ENCODE measurements around the gene TEAD3.
"Not testable (repeated sequence)": the region's sequence is repeated elsewhere in the genome, so short reads cannot be mapped to it uniquely, and the experiment has no call there.

The TEAD3 gene

DNA sequence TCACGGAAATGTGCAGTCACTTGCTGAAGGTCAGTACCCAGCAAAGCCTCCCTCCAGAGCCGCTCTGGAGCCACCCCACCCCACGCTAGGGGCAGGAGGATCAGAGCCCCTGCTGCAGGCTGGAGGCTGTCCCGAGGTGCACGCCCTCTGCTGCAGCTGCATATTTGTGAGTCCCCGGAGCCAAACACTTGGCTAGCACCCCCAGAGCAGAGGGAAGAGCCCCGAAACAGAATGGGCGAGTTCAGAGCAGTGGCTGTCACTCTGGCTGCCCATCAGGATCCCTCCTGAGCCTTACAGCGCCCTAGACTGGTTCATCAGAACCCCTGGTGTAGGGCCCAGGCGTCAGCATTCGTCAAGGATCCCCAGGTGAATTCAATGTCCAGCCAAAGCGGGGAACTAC, 25.3 kb upstream of the TEAD3 start:
- Histone ChIP-seq H3K36me3 (ENCODE audit: control insufficient read depth, insufficient read depth, low read length) (no peaks in the 10 kb centered on the region), H3K27me3 (ENCODE audit: control insufficient read depth, insufficient read depth, low read length) (no peaks in the 10 kb centered on the region), H3K4me1 (ENCODE audit: control insufficient read depth, insufficient read depth, low read length) (no peaks in the 10 kb centered on the region), H3K4me3 (ENCODE audit: low read length) (no peak overlapping the region), H3K27ac (ENCODE audit: low read depth, low read length) (no peak overlapping the region), H3K9ac (ENCODE audit: low read length) (no peak overlapping the region)

DNA sequence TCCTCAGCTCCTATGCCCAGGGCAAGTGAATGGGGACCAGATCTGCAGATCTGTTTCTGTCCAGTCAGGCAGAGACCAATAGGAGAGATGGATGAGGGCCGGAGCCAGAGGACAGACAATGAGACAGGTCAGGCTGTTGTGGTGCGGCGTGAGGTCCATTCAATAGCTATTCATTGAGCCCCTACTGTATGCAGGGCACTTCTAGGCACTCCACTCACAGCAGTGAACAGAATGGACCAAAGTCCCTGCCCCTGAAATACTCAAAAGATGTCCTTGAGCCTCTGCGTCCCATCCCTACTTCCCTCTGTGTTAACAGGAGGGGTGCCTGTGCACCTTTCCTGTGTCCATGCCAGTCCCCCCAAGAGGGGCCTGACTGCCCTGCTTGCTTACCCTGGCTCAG, 24.4 kb upstream of the TEAD3 start:
- Histone ChIP-seq H3K9ac (ENCODE audit: low read length) (no peak overlapping the region), H3K4me3 (ENCODE audit: low read length) (no peak overlapping the region), H3K4me1 (ENCODE audit: control insufficient read depth, insufficient read depth, low read length) (no peaks in the 10 kb centered on the region), H3K27ac (ENCODE audit: low read depth, low read length) (no peak overlapping the region), H3K36me3 (ENCODE audit: control insufficient read depth, insufficient read depth, low read length) (no peaks in the 10 kb centered on the region), H3K27me3 (ENCODE audit: control insufficient read depth, insufficient read depth, low read length) (no peaks in the 10 kb centered on the region)

DNA sequence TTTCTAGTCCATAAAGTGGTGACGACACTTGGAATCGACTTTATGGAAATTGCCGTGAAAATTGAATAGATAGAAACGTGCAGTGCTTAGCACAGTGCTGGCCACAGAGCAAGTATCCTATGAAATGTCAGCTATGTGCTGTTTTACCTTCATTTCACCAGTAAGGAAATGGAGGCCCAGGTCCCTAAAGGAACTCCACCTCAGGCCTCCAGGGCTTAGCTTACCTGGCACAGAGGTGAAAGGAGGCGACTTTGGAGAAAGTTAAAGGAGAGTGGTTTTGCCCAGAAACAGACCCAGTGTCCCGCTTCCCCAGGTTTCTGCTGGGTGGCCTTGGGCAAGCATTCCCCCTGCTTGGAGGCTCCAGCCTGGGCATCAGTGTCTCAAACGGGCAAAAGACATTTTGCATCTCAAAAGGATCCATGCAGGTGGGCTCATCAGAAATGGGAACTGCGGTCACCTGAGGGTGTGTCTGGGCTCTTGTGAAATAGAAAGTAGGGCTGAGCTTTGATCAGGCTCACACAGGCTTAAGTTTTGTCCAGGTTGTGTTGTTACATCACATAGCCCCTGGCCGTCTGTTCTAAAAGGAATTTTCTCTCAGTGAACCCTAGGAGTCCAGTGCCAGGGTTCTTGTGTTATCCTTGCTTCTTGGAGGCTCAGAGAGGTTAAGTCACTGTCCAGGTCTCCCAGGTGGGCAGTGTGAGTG, 22.6 kb upstream of the TEAD3 start:
- Histone ChIP-seq H3K9ac (ENCODE audit: low read length) (no peak overlapping the region), H3K27ac (ENCODE audit: low read depth, low read length) (no peak overlapping the region), H3K27me3 (ENCODE audit: control insufficient read depth, insufficient read depth, low read length) (no peaks in the 10 kb centered on the region), H3K4me3 (ENCODE audit: low read length) (no peak overlapping the region), H3K4me1 (ENCODE audit: control insufficient read depth, insufficient read depth, low read length) (no peaks in the 10 kb centered on the region), H3K36me3 (ENCODE audit: control insufficient read depth, insufficient read depth, low read length) (no peaks in the 10 kb centered on the region)

DNA sequence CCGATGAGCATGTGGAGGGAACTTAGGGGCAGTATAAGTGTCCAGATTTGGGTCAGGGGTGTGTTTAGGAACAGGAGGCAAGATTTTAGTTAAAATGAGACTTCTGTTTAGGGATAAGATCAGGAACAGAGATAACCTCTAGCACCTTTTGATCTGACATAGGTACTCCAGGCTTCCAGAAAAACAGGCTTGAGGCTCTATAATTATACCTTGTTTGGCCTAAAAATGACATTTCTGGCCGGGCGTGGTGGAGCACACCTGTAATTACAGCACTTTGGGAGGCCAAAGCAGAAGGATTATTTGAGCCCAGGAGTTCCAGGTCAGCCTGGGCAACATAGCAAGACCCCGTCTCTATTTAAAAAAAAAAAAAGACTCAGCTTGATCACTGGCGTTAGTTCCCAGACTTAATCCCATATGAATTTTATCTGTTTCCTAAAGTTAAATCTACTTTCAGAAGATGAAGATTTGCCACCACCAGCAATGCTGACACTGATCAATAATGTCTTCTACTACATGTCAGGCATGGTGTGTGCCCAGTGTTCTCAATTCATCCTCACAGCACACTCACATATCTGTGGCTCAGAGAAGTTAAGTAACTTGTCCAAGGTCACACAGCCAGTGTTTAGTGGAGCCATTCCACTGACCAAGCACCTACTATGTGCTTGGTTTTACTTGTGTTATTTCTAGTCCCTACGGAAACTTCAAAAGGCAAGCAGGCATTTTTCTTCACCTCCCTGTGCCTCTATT, 21.9 kb upstream of the TEAD3 start:
- no peaks in the 10 kb centered on the region for H3K27me3 ChIP-seq (ENCODE audit: control insufficient read depth, insufficient read depth, low read length)
- H3K36me3 ChIP-seq (ENCODE audit: control insufficient read depth, insufficient read depth, low read length) = no peaks in the 10 kb centered on the region
- no peak overlapping the region for H3K27ac ChIP-seq (ENCODE audit: low read depth, low read length)
- H3K4me3 ChIP-seq (ENCODE audit: low read length) = no peak overlapping the region
- no peak overlapping the region for H3K9ac ChIP-seq (ENCODE audit: low read length)
- H3K4me1 ChIP-seq (ENCODE audit: control insufficient read depth, insufficient read depth, low read length) = no peaks in the 10 kb centered on the region

DNA sequence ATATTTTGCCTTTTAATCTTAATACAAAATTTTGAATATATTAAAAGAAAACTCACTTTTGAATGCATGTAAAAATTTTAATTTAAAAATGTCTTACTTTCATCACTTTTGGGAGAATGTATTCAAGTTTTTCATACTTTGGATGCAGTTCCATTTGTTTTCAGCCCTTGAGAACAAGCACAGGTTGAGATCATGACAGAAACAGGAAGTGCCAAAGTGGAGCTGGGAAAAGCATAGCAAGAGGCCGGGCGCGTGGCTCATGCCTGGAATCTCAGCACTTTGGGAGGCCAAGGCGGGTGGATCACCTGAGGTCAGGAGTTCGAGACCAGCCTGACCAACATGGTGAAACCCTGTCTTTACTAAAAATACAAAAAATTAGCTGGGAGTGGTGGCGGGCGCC, 21.1 kb upstream of the TEAD3 start:
- not testable (repeated sequence) for H3K4me3 ChIP-seq (ENCODE audit: low read length); H3K4me1 ChIP-seq (ENCODE audit: control insufficient read depth, insufficient read depth, low read length); H3K27me3 ChIP-seq (ENCODE audit: control insufficient read depth, insufficient read depth, low read length); H3K36me3 ChIP-seq (ENCODE audit: control insufficient read depth, insufficient read depth, low read length); H3K27ac ChIP-seq (ENCODE audit: low read depth, low read length); H3K9ac ChIP-seq (ENCODE audit: low read length)

DNA sequence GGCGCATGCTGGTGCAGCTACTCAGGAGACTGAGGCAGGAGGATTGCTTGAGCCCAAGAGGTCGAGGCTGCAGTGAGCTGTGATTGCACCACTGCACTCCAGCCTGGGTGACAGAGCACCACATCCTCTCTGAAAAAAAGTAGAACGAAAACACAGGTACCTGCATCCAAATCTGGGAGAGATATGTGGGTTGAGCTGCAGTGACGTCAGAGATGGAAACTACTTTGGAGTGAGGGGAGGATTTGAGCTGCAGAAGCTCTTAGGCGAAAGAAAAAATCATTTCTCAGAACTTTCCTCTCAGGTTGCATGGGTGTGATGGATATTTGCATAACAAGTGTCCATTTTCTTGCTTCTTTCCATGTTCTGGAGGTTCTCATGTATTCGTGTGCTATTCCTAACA, 19.8 kb upstream of the TEAD3 start:
- Histone ChIP-seq H3K27ac (ENCODE audit: low read depth, low read length) (no peak overlapping the region), H3K27me3 (ENCODE audit: control insufficient read depth, insufficient read depth, low read length) (peaks cover 2% of the 10 kb centered on the region), H3K4me1 (ENCODE audit: control insufficient read depth, insufficient read depth, low read length) (no peaks in the 10 kb centered on the region), H3K4me3 (ENCODE audit: low read length) (no peak overlapping the region), H3K36me3 (ENCODE audit: control insufficient read depth, insufficient read depth, low read length) (no peaks in the 10 kb centered on the region), H3K9ac (ENCODE audit: low read length) (no peak overlapping the region)

DNA sequence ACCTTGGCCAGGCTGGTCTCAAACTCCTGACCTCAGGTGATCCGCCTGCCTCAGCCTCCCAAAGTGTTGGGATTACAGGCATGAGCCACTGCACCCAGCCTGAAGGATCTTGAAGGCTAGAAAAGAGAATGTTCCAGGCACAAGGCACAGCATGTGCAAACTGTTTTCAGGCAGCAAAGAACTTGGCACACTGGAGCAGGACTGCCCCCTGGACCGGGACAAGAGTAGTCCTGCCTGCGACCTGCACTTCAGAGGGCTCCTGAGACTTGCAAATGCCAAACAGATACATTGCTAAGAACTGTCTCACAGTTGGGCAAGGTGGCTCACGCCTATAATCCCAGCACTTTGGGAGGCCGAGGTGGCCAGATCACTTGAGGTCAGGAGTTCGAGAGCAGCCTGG, 19.1 kb upstream of the TEAD3 start:
- H3K27me3 ChIP-seq (ENCODE audit: control insufficient read depth, insufficient read depth, low read length); H3K27ac ChIP-seq (ENCODE audit: low read depth, low read length); H3K9ac ChIP-seq (ENCODE audit: low read length); H3K4me3 ChIP-seq (ENCODE audit: low read length); H3K36me3 ChIP-seq (ENCODE audit: control insufficient read depth, insufficient read depth, low read length); H3K4me1 ChIP-seq (ENCODE audit: control insufficient read depth, insufficient read depth, low read length): not testable (repeated sequence)

DNA sequence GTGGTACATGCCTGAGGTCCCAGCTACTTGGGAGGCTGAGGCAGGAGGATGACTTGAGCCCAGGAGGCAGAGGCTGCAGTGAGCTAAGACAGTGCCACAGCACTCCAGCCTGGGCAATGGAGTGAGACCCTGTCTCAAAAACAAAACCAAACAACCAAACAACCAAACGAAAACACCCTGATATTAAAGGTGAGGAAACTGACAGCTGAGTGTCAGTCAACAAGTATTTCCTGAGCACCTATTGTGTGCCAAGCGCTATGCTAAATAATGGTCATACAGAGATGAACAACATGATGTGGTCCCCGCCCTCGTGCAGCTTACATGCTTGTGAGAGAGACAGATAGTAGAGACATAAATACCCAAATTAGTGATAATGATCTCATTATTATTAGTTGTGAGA, 17.7 kb upstream of the TEAD3 start:
- no peak overlapping the region for H3K9ac ChIP-seq (ENCODE audit: low read length)
- no peak overlapping the region for H3K4me3 ChIP-seq (ENCODE audit: low read length)
- no peaks in the 10 kb centered on the region for H3K36me3 ChIP-seq (ENCODE audit: control insufficient read depth, insufficient read depth, low read length)
- H3K27me3 ChIP-seq (ENCODE audit: control insufficient read depth, insufficient read depth, low read length) = peaks cover 2% of the 10 kb centered on the region
- no peaks in the 10 kb centered on the region for H3K4me1 ChIP-seq (ENCODE audit: control insufficient read depth, insufficient read depth, low read length)
- no peak overlapping the region for H3K27ac ChIP-seq (ENCODE audit: low read depth, low read length)

DNA sequence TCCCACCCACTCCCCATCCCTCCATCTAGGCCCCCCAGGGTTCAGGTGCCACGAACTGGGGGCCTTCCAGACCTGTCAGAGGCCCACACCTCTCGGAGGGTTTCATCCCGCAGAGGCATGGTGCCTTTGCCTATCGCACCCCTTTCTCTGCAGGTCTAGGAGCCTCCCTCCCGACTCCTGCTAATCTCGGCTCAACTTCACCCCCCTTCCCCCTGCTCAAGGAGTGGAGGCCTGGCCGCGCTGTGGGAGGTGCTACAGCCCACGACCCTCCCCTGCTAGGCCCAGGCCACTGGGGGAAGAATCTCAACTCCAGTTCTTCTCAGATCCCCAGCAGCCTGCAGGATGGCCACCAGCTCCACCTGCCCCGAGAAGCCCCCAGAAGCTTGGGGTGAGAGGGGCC, 15.9 kb upstream of the TEAD3 start, which contains the start of gene TULP1:
Gene TULP1 (minus strand): TSS at position 157 of the 400 bp plus-strand sequence. CDS start 38 bp downstream, at position 119.
- H3K4me3 ChIP-seq (ENCODE audit: low read length) = no peak within 1 kb of the TSS
- H3K27me3 ChIP-seq (ENCODE audit: control insufficient read depth, insufficient read depth, low read length) = peaks cover 3% of the 10 kb centered on the region
- no peaks in the 10 kb centered on the region for H3K4me1 ChIP-seq (ENCODE audit: control insufficient read depth, insufficient read depth, low read length)
- H3K9ac ChIP-seq (ENCODE audit: low read length) = no peak within 1 kb of the TSS
- no peak within 1 kb of the TSS for H3K27ac ChIP-seq (ENCODE audit: low read depth, low read length)
- H3K36me3 ChIP-seq (ENCODE audit: control insufficient read depth, insufficient read depth, low read length) = no peaks in the 10 kb centered on the region

DNA sequence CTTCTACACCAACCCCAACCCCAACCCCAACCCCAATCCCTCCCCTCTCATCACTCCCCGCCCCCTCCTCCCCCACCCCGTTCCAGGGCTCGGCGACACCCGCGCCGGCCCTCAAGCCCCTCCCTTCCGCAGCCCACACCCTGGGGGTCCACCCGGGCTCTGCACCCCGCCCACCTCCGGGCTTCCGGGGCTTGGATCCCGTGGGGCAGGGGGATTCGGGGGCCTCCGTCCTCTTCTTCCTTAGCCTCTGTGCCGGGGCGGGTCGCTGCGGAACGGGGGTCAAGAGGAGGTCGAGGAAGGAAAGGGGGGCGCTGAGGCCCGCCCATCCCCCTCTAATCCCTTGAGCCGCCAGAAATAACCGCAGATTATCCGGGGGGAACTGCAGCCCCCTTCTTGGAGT, 15.1 kb upstream of the TEAD3 start:
- Histone ChIP-seq H3K4me1 (ENCODE audit: control insufficient read depth, insufficient read depth, low read length) (no peaks in the 10 kb centered on the region), H3K27me3 (ENCODE audit: control insufficient read depth, insufficient read depth, low read length) (peaks cover 3% of the 10 kb centered on the region), H3K4me3 (ENCODE audit: low read length) (no peak overlapping the region), H3K9ac (ENCODE audit: low read length) (no peak overlapping the region), H3K27ac (ENCODE audit: low read depth, low read length) (no peak overlapping the region), H3K36me3 (ENCODE audit: control insufficient read depth, insufficient read depth, low read length) (no peaks in the 10 kb centered on the region)

DNA sequence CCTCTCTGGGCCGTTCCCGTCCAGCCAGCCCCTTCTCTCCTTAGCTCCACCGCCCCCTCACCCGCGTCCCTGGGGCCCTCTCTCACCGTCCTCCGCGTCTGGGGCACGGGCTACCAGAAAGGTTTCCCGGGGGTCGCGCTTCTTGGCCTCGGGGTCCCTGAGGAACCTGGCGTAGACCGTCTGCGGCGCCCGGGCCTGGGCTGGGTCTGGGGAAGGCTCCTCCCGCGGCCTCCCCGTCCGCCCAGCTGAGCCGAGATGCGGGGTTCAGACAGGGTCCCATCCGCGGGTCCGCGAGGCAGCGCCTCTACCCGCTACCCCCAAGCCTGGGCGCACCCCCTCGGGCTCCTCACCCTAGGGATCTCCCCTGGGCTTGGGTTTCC, 14.7 kb upstream of the TEAD3 start:
- Histone ChIP-seq H3K4me3 (ENCODE audit: low read length) (no peak overlapping the region), H3K9ac (ENCODE audit: low read length) (no peak overlapping the region), H3K27me3 (ENCODE audit: control insufficient read depth, insufficient read depth, low read length) (peaks cover 3% of the 10 kb centered on the region), H3K27ac (ENCODE audit: low read depth, low read length) (no peak overlapping the region), H3K4me1 (ENCODE audit: control insufficient read depth, insufficient read depth, low read length) (no peaks in the 10 kb centered on the region), H3K36me3 (ENCODE audit: control insufficient read depth, insufficient read depth, low read length) (no peaks in the 10 kb centered on the region)

DNA sequence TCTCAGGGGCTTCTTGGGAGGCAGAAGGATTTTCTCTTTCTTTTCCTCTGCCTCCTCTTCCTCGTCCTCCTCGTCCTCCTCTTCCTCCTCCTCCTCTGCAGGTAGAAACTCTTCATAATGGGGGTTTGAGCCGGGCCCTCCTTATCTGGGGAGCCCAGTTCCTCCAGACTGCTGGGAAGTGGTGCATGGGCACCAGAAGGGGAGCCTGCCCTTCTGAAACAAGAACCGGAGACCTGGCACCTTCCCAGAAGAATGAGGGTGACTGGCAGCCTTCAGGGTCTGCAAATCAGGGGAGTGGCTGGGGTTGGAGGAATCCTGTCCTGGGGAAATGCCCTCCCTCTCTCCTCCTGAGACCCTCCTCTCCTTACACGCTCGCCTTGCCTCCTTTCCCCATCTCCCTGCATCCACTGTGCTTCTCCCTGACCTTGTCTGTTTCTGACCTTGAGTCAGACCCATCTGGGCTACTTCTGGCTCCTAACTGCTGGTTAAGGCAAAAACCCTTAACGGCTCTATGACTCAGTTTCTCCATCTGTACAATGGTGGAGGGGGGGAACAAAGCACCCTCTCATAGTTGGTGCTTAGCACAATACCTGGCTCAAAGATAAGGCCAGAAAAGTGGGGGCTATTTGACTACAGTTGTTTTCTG, 14.2 kb upstream of the TEAD3 start:
- Histone ChIP-seq H3K4me3 (ENCODE audit: low read length) (no peak overlapping the region), H3K27me3 (ENCODE audit: control insufficient read depth, insufficient read depth, low read length) (peaks cover 3% of the 10 kb centered on the region)

More for the DNA sequence above, 14.2 kb upstream of the TEAD3 start:
- no peak overlapping the region for H3K9ac ChIP-seq (ENCODE audit: low read length)
- no peaks in the 10 kb centered on the region for H3K36me3 ChIP-seq (ENCODE audit: control insufficient read depth, insufficient read depth, low read length)
- no peaks in the 10 kb centered on the region for H3K4me1 ChIP-seq (ENCODE audit: control insufficient read depth, insufficient read depth, low read length)
- H3K27ac ChIP-seq (ENCODE audit: low read depth, low read length) = no peak overlapping the region
